Memory B cell (primary cell): ENCODE measurements around the gene LRP5.
"Not testable (repeated sequence)": the region's sequence is repeated elsewhere in the genome, so short reads cannot be mapped to it uniquely, and the experiment has no call there.

Experiments used
- ATAC-seq: fragments of 150-1000 bp; cut with Tn5 transposase; 2 replicates; pipeline ENCODE4 v1.10.0; 2021; ENCODE audit warnings: low read depth, mild to moderate bottlenecking, moderate library complexity
- DNase-seq, 2 donors: peaks; one replicate each; pipeline ENCODE4 v3.0.0; 2022; ENCODE audit warnings: low spot score in 2 of 2
- H3K27ac Mint-ChIP-seq: one replicate; pipeline ENCODE4 v1.8.0; 2022; ENCODE audit warnings: mild to moderate bottlenecking, moderate library complexity, mixed read lengths
- H3K27me3 Mint-ChIP-seq: one replicate; pipeline ENCODE4 v1.8.0; 2022; ENCODE audit warnings: mixed read lengths
- H3K36me3 Mint-ChIP-seq: one replicate; pipeline ENCODE4 v1.8.0; 2022; ENCODE audit warnings: mild to moderate bottlenecking, mixed read lengths
- H3K4me1 Mint-ChIP-seq: one replicate; pipeline ENCODE4 v1.8.0; 2022; ENCODE audit warnings: mixed read lengths
- H3K4me3 Mint-ChIP-seq: one replicate; pipeline ENCODE4 v1.8.0; 2022; ENCODE audit warnings: mild to moderate bottlenecking, moderate library complexity, mixed read lengths
- H3K9me3 Mint-ChIP-seq: one replicate; pipeline ENCODE4 v1.8.0; 2022; ENCODE audit warnings: mixed read lengths

The LRP5 gene

DNA sequence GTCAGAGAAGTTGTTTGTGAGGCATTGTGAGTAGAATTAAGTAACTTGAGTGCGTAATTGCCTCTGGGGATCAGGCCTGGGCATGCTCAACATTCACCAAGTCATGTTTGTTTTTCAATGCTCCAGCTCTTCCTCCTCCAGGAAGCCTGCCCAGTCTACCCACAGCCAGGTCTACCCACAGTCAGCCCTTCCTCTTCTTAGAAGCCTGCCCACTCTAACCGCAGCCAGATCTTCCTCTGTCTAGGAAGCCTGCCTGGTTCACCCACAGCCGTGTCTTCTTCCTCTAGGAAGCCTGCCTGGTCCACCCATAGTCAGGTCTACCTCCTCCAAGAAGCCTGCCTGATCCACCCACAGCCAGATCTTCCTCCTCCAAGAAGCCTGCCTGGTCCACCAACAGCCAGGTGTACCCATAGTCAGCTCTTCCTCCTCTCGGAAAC, 25.0 kb downstream of the LRP5 start:
- no peaks in the 10 kb centered on the region for H3K27me3 Mint-ChIP-seq
- H3K4me3 Mint-ChIP-seq: no peak overlapping the region
- peaks cover 18% of the 10 kb centered on the region for H3K4me1 Mint-ChIP-seq
- no peaks in the 10 kb centered on the region for H3K36me3 Mint-ChIP-seq
- H3K27ac Mint-ChIP-seq: no peak overlapping the region
- ATAC-seq (peak; percentile 48), DNase-seq (no peak)
- no peaks in the 10 kb centered on the region for H3K9me3 Mint-ChIP-seq

GRCh38 chr11:68338051-68338780, 25.8 kb downstream of the LRP5 start:
- no peaks in the 10 kb centered on the region for H3K36me3 Mint-ChIP-seq
- no peak overlapping the region for H3K4me3 Mint-ChIP-seq
- H3K4me1 Mint-ChIP-seq: peaks cover 18% of the 10 kb centered on the region
- ATAC-seq (no peak), DNase-seq (no peak)
- H3K9me3 Mint-ChIP-seq: no peaks in the 10 kb centered on the region
- no peak overlapping the region for H3K27ac Mint-ChIP-seq
- no peaks in the 10 kb centered on the region for H3K27me3 Mint-ChIP-seq

DNA sequence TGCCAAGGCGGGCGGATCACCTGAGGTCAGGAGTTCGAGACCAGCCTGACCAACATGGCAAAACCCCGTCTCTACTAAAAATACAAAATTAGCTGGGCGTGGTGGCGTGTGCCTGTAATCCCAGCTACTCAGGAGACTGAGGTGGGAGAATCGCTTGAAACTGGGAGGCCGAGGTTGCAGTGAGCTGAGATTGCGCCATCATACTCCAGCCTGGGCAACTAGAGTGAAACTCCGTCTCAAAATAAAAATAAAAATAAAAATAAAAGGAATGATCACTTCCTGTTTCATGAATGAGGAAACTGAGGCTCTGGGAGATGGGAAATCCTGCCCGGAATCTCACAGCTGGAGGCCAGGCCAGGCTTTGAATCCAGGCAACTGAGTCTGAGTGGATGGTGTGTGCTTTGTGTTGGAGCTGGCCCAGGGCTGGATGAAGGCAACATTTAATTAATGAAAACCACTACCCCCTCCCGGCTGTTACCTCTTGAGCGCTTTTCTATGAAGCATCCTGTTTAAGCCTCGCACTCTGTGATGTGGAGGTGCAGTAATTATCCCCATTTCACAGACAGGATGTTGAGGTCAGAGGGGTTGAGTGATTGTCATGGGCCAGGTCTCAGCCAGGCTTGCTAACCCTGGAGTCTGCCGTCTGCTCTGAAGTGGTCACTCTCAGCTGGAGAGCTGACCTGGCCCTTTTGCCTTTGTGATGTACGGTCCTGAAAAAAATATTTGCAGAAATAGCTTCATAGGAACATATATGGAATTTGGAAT, 27.8 kb downstream of the LRP5 start:
- no peaks in the 10 kb centered on the region for H3K27me3 Mint-ChIP-seq
- no peaks in the 10 kb centered on the region for H3K36me3 Mint-ChIP-seq
- no peak for DNase-seq
- H3K4me1 Mint-ChIP-seq: peaks cover 28% of the 10 kb centered on the region
- ATAC-seq: peak; percentile 63
- no peak overlapping the region for H3K27ac Mint-ChIP-seq
- no peaks in the 10 kb centered on the region for H3K9me3 Mint-ChIP-seq
- H3K4me3 Mint-ChIP-seq: no peak overlapping the region

GRCh38 chr11:68340784-68341556, 28.6 kb downstream of the LRP5 start:
- Mint-ChIP-seq H3K36me3 (no peaks in the 10 kb centered on the region), H3K4me3 (no peak overlapping the region), H3K4me1 (peaks cover 28% of the 10 kb centered on the region), H3K27me3 (no peaks in the 10 kb centered on the region), H3K9me3 (no peaks in the 10 kb centered on the region), H3K27ac (no peak overlapping the region)
- no peak for ATAC-seq
- DNase-seq: no peak

DNA sequence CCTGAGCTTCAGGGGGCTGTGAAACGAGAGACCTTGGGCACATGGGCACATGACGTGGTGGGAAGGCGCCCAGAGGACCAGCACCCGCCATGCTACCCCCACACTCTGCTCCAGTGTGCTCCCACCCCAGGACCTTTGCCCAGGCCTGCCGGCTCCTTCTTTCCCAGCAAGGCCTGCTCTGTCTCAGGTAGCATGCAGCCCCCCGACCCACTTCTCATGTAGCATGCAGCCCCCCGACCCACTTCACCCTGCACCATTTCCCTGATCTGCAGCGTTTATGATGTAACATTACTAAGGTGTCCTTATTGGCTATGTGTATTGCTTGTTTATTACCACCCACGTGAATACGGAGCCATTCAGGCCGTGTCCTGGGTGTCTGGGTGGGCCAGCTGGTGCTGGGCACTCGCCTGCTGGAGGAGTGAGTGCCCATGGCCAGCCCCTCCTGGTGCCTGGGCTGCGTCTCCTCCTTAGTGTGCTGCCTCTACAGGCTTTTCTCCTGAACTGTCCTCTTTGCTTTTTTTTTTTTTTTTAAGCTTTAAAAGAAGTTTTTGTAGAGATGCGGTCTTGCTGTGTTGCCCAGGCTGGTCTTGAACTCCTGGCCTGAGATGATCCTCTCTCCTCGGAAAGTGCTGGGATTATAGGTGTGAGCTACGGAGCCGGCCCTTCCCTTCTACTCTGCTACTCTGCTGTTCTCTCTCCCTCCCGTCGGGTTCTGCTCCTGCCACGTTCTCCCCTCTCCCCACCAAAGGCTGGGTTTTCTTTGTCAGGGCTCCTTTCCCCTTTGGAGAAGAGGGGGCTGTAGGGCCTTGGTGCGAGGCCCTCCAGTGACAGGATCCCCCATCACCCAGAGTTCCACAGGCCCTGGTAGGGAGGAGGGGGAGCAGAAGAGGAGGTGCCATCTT, 29.4 kb downstream of the LRP5 start:
- ATAC-seq: no peak
- no peak overlapping the region for H3K4me3 Mint-ChIP-seq
- H3K36me3 Mint-ChIP-seq: peaks cover under 1% of the 10 kb centered on the region
- DNase-seq: no peak
- H3K27ac Mint-ChIP-seq: no peak overlapping the region
- H3K4me1 Mint-ChIP-seq: peaks cover 33% of the 10 kb centered on the region
- H3K27me3 Mint-ChIP-seq: no peaks in the 10 kb centered on the region
- H3K9me3 Mint-ChIP-seq: no peaks in the 10 kb centered on the region

DNA sequence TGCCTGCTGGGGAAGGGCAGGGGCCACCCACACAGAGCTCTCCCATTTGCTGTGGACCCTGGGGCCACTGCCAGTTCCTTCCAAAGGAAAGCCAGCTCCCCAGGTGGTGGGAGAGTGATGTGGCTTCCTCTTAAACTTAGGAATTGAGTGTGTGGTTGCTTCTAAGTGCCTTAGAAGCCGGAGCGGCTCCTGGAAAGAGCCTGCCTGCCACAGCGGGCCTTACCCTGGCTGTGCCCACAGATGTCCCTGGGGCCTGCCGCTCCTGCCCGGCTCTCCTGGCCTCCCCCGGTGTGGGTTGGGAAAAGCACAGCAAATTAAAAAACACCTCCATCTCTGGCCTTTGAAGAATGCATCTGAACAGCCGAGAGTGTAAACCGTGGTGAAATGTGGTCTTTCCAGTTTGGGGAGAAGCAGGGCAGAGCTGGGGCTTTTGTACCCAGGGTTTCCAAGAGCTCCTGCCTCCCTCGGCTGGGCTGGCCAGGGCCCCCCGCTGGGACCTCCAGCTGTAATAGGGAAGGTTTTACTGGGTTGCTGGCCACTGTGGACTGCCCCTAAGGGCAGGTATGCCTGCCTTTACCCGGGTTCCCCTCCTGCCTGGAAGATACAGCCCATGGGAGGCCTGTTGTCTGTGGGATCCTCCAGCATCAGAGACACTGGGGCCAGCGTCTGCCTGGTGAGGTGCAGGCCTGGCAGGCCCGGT, 30.2 kb downstream of the LRP5 start:
- Mint-ChIP-seq H3K4me1 (peaks cover 32% of the 10 kb centered on the region), H3K9me3 (no peaks in the 10 kb centered on the region), H3K27me3 (no peaks in the 10 kb centered on the region), H3K36me3 (peaks cover 3% of the 10 kb centered on the region), H3K27ac (no peak overlapping the region), H3K4me3 (no peak overlapping the region)
- DNase-seq (no peak), ATAC-seq (no peak)

GRCh38 chr11:68343761-68344256, 31.4 kb downstream of the LRP5 start:
- no peak overlapping the region for H3K4me3 Mint-ChIP-seq
- H3K9me3 Mint-ChIP-seq: no peaks in the 10 kb centered on the region
- ATAC-seq (peak; percentile 87), DNase-seq (peak in 1 of 2 donors; percentile 38)
- H3K27ac Mint-ChIP-seq: no peak overlapping the region
- H3K4me1 Mint-ChIP-seq: peaks cover 24% of the 10 kb centered on the region
- peaks cover 3% of the 10 kb centered on the region for H3K36me3 Mint-ChIP-seq
- H3K27me3 Mint-ChIP-seq: no peaks in the 10 kb centered on the region

DNA sequence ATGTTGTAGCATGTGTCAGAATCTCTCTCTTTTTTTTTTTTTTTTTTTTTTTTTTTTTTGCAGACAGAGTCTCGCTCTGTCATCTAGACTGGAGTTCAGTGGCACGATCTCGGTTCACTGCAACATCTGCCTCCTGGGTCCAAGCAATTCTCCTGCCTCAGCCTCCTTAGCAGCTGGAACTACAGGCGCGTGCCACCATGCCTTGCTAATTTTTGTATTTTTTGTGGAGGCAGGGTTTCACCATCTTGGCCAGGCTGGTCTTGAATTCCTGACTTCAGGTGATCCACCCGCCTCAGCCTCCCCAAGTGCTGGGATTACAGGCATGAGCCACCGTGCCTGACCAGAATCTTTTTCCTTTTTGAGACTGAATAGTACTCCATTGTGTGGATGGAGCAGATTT, 32.4 kb downstream of the LRP5 start:
- ATAC-seq, DNase-seq, H3K27ac Mint-ChIP-seq, H3K4me3 Mint-ChIP-seq, H3K27me3 Mint-ChIP-seq, H3K36me3 Mint-ChIP-seq, H3K9me3 Mint-ChIP-seq: not testable (repeated sequence)
- peaks cover 24% of the 10 kb centered on the region for H3K4me1 Mint-ChIP-seq

- no peaks in the 10 kb centered on the region for H3K9me3 Mint-ChIP-seq
- ATAC-seq: no peak
- peaks cover 7% of the 10 kb centered on the region for H3K36me3 Mint-ChIP-seq
- peak overlapping the region; percentile 63 for H3K27ac Mint-ChIP-seq
- no peaks in the 10 kb centered on the region for H3K27me3 Mint-ChIP-seq
- DNase-seq: no peak
- H3K4me3 Mint-ChIP-seq: no peak overlapping the region
- peaks cover 25% of the 10 kb centered on the region for H3K4me1 Mint-ChIP-seq
Measured at GRCh38 chr11:68345776-68346461, 33.5 kb downstream of the LRP5 start.

DNA sequence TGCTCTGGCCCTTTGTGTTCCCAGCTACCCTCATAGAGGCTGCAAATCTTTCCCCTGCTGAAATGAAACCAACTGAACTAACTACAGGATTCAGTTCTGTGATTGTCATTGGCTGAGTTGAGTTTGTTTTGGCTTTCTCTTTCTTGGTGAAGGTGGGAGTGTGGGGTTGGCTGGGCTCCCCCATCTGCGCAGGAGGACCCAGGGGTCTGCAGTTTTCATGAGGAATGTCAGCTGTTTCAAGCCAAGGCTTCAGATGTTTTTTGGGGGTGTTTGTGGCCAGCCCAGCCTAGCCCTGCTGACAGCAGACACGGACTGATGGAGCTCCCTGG, 34.0 kb downstream of the LRP5 start:
- DNase-seq (no peak), ATAC-seq (no peak)
- Mint-ChIP-seq H3K4me1 (peaks cover 25% of the 10 kb centered on the region), H3K27me3 (no peaks in the 10 kb centered on the region), H3K9me3 (no peaks in the 10 kb centered on the region), H3K4me3 (peak overlapping the region; percentile 58), H3K36me3 (peaks cover 7% of the 10 kb centered on the region), H3K27ac (peak overlapping the region; percentile 63)

GRCh38 chr11:68347345-68347744, 35.0 kb downstream of the LRP5 start:
- no peaks in the 10 kb centered on the region for H3K27me3 Mint-ChIP-seq
- peak overlapping the region; percentile 63 for H3K27ac Mint-ChIP-seq
- H3K4me3 Mint-ChIP-seq: peak overlapping the region; percentile 58
- H3K9me3 Mint-ChIP-seq: no peaks in the 10 kb centered on the region
- H3K4me1 Mint-ChIP-seq: peaks cover 25% of the 10 kb centered on the region
- ATAC-seq (no peak), DNase-seq (no peak)
- H3K36me3 Mint-ChIP-seq: peaks cover 7% of the 10 kb centered on the region

DNA sequence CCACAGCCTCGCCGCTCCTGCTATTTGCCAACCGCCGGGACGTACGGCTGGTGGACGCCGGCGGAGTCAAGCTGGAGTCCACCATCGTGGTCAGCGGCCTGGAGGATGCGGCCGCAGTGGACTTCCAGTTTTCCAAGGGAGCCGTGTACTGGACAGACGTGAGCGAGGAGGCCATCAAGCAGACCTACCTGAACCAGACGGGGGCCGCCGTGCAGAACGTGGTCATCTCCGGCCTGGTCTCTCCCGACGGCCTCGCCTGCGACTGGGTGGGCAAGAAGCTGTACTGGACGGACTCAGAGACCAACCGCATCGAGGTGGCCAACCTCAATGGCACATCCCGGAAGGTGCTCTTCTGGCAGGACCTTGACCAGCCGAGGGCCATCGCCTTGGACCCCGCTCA, 35.5 kb downstream of the LRP5 start:
- H3K36me3 Mint-ChIP-seq: peaks cover 7% of the 10 kb centered on the region
- ATAC-seq (no peak), DNase-seq (no peak)
- H3K4me1 Mint-ChIP-seq: peaks cover 25% of the 10 kb centered on the region
- no peaks in the 10 kb centered on the region for H3K27me3 Mint-ChIP-seq
- peak overlapping the region; percentile 63 for H3K27ac Mint-ChIP-seq
- H3K9me3 Mint-ChIP-seq: no peaks in the 10 kb centered on the region
- peak overlapping the region; percentile 18 for H3K4me3 Mint-ChIP-seq
